ENCODE measurements around the gene ZNF724. TPM values are rescaled to one million over a fixed set of nuclear protein-coding genes. Genes with fewer than 3 reads are reported as not detected.
"Not testable (repeated sequence)": the region's sequence is repeated elsewhere in the genome, so short reads cannot be mapped to it uniquely, and the experiment has no call there.

ZNF724 gene
- total RNA-seq (2014; rRNA removed; shearing (Covaris generic)), result 15.2 and 15.8 TPM in 2 replicates

DNA sequence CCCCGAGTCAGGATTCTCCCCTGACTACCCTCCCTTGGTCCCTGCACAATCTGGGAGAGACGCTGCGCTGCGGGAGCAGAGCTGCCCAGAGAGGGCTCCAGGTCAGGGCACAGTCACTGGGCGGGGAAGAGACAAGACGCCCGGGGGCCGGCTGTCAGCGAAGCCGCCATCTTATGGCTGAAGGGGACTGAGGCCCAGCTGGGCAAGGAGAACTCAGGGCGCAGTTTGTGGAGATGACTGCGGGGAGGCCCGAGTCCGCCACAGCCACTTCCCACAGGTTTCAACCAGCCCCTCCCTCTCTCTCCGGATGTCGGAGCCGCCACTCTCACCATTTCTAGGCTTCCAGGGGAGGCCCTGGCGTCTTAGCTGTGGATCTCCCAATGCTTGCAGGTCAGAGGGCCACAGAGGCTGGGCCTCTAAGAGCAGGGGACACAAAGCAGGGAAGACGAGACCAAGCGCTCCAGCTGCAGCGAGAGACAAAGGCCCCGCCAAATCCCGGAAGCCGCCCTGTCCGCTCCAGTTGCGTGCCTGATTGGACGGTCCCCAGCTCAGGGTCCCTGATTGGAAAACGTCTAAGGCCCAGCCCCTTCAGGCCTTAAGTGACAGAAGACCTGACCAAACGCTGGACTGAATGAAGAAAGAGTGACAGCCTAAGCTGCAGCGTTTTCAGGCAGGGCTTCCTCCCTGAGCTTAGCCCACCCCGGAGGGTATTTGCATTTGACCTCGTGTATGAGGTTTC, at the start of gene ZNF724:
Gene ZNF724, minus strand, starts transcription at position 484 of the 739 bp plus-strand sequence. Its CDS starts 152 bp downstream, at position 332.
- DNase-seq (ENCODE audit: low spot score), result peak; percentile 94

GRCh38 chr19:23294141-23294540, 43.9 kb upstream of the ZNF724 start:
- DNase-seq (ENCODE audit: low spot score), result no peak

- DNase-seq (ENCODE audit: low spot score), result not testable (repeated sequence)
Observed at GRCh38 chr19:23289966-23290365, 39.8 kb upstream of the ZNF724 start.

GRCh38 chr19:23287620-23288019, 37.4 kb upstream of the ZNF724 start:
- DNase-seq (ENCODE audit: low spot score), result no peak

GRCh38 chr19:23286477-23286876, 36.3 kb upstream of the ZNF724 start:
- DNase-seq (ENCODE audit: low spot score), result no peak

DNA sequence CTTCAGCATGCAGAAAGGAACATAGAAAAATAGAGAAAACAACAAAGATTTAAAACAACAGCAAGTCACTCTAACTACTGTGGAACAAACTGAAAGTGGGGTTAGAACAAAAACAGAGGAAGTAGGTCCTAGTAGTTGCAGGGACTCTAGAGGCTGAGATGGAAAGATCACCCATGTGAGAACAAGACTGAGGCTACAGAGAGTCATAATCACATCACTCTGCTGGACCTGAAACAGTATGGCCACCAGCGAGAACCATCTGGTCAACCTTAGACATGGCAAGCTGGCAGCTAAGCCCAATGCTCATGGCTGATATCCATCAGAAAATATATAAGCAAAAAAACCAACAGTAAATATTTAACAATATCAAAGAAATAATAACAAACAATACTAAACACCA, 35.8 kb upstream of the ZNF724 start:
- DNase-seq (ENCODE audit: low spot score), result no peak

GRCh38 chr19:23285326-23285725, 35.1 kb upstream of the ZNF724 start:
- DNase-seq (ENCODE audit: low spot score), result not testable (repeated sequence)

GRCh38 chr19:23283925-23284324, 33.7 kb upstream of the ZNF724 start:
- peak; percentile 41 for DNase-seq (ENCODE audit: low spot score)

GRCh38 chr19:23281663-23282276, 31.6 kb upstream of the ZNF724 start:
- DNase-seq (ENCODE audit: low spot score), result no peak

DNA sequence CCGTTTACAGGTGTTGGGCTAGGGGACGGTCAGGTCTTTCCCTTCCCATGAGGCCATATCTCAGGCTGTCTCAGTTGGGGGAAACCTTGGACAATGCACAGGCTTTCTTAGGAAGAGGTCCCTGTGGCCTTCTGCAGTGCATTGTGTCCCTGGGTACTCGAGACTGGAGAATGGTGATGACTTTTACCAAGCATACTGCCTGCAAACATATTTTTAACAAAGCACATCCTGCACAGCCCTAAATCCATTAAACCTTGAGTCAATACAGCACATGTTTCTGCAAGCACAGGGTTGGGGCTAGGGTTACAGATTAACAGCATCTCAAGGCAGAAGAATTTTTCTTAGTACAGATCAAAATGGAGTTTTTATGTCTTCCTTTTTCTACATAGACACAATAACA, 27.9 kb upstream of the ZNF724 start:
- not testable (repeated sequence) for DNase-seq (ENCODE audit: low spot score)

DNA sequence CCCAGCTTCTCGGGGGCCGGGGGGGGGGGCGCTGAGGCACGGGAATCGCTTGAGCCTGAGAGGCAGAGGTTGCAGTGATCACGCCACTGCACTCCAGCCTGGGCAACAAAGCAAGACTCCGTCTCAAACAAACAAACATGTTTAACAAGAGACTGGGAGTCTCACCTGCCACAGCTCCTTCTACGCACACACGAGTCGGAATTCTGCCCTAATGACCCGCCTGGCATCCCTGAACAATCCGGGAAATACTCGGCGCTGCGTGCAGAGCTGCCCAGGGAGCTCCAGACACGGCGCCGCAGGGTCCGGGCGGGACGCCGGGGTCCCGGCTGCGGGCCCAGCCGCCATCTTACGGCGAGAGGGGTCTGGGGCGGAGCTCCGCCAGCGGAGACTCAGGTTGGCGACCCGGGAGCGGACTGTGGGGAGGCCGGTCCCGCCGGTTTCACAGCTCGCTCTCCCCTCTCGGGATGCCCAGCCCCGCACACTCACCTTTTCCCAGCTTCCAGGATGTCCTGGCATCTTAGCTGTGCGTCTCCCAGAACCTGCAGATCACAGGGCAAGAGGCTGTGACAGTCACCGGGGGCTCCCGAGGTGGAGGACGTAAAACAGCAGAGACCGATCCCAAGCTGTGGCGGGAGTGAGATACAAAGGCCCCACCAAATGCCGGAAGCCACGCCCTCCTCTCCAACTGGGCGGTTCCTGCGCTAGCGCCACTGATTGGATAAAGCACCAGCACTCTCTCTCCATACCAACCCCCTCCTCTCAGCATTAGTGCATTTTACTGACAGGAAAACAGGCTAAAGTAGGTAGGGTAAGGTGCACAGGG, 23.6 kb upstream of the ZNF724 start:
- DNase-seq (ENCODE audit: low spot score), result peak; percentile 90

DNA sequence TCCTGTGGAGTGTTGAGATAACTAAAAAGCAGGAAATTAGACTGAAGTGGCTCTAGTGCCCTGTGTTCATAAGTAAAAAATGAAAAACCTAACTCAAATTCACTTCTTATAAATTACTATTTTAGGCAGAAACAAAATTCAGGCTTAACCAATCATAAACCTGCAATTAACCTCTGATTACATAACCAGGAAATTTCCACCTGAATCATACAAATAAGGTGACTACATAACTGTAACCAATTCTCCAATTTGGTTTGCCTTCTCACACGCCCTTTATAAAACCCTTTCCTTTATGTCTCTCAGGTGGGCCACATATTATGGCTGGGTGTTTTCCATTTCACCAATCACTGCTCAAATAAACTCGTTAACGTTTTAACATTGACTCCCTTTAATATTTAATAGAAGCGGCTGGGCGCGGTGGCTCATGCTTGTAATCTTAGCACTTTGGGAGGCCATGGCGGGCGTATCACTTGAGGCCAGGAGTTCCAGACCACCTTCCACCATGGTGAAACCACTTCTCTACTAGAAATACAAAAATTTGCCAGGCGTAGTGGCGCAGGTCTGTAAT, 22.9 kb upstream of the ZNF724 start:
- no peak for DNase-seq (ENCODE audit: low spot score)

GRCh38 chr19:23263870-23264590, 13.8 kb upstream of the ZNF724 start:
- DNase-seq (ENCODE audit: low spot score), result no peak

- DNase-seq (ENCODE audit: low spot score), result no peak
Observed at GRCh38 chr19:23263396-23263795, 13.2 kb upstream of the ZNF724 start.

- no peak for DNase-seq (ENCODE audit: low spot score)
Observed at GRCh38 chr19:23262920-23263319, 12.7 kb upstream of the ZNF724 start.

GRCh38 chr19:23261496-23262020, 11.4 kb upstream of the ZNF724 start:
- DNase-seq (ENCODE audit: low spot score), result no peak

- DNase-seq (ENCODE audit: low spot score), result no peak
Observed at GRCh38 chr19:23260956-23261355, 10.8 kb upstream of the ZNF724 start.

- DNase-seq (ENCODE audit: low spot score), result no peak
Observed at GRCh38 chr19:23259961-23260360, 9.8 kb upstream of the ZNF724 start.

GRCh38 chr19:23255700-23256099, 5.5 kb upstream of the ZNF724 start:
- no peak for DNase-seq (ENCODE audit: low spot score)

GRCh38 chr19:23254141-23254910, 4.1 kb upstream of the ZNF724 start:
- DNase-seq (ENCODE audit: low spot score), result no peak

Measured in A172 (cell line).